Measurements from ENCODE around the gene ZKSCAN5.
"Not testable (repeated sequence)": the region's sequence is repeated elsewhere in the genome, so short reads cannot be mapped to it uniquely, and the experiment has no call there.

DNA sequence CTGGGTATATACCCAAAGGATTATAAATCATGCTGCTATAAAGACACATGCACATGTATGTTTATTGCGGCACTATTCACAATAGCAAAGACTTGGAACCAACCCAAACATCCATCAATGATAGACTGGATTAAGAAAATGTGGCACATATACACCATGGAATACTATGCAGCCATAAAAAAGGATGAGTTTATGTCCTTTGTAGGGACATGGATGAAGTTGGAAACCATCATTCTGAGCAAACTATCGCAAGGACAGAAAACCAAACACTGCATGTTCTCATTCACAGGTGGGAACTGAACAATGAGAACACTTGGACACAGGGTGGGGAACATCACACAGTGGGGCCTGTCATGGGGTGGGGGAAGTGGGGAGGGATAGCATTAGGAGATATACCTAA lies 45.1 kb downstream of the ZKSCAN5 start:
- TF ChIP-seq POLR2AphosphoS5, CTCF, POLR2A (IDR thresholded peaks at IDR 0.05): not testable (repeated sequence)
